ENCODE data around the gene MED20.

The MED20 gene

GRCh38 chr6:41941280-41942066 lies 20.5 kb upstream of the MED20 start, which contains the start of gene CCND3:
Gene CCND3 (minus strand): TSS chr6:41941808. CDS start chr6:41941649, 159 bp downstream.
- DNase-seq (ENCODE audit: low read depth) = peak; percentile 74

GRCh38 chr6:41940759-41941279 lies 19.9 kb upstream of the MED20 start:
- peak; percentile 29 for DNase-seq (ENCODE audit: low read depth)

- DNase-seq (ENCODE audit: low read depth) = no peak
These were observed 19.2 kb upstream of the MED20 start for GRCh38 chr6:41939848-41940758.

GRCh38 chr6:41939176-41939847 lies 18.4 kb upstream of the MED20 start:
- no peak for DNase-seq (ENCODE audit: low read depth)

GRCh38 chr6:41938590-41939175 lies 17.7 kb upstream of the MED20 start:
- no peak for DNase-seq (ENCODE audit: low read depth)

- DNase-seq (ENCODE audit: low read depth) = no peak
These were observed 17.1 kb upstream of the MED20 start for GRCh38 chr6:41937861-41938574.

- no peak for DNase-seq (ENCODE audit: low read depth)
These were observed 16.5 kb upstream of the MED20 start for GRCh38 chr6:41937472-41937860.

GRCh38 chr6:41936073-41936837 lies 15.3 kb upstream of the MED20 start:
- no peak for DNase-seq (ENCODE audit: low read depth)

- no peak for DNase-seq (ENCODE audit: low read depth)
These were observed 14.7 kb upstream of the MED20 start for GRCh38 chr6:41935685-41936072.

- DNase-seq (ENCODE audit: low read depth) = no peak
These were observed 14.2 kb upstream of the MED20 start for GRCh38 chr6:41935193-41935574.

- DNase-seq (ENCODE audit: low read depth) = no peak
These were observed 13.6 kb upstream of the MED20 start for GRCh38 chr6:41934278-41935192.

GRCh38 chr6:41932378-41932777 lies 11.4 kb upstream of the MED20 start:
- no peak for DNase-seq (ENCODE audit: low read depth)

- DNase-seq (ENCODE audit: low read depth) = no peak
These were observed 10.9 kb upstream of the MED20 start for GRCh38 chr6:41931792-41932191.

GRCh38 chr6:41929924-41930323 lies 9.0 kb upstream of the MED20 start:
- DNase-seq (ENCODE audit: low read depth) = no peak

- no peak for DNase-seq (ENCODE audit: low read depth)
These were observed 6.3 kb upstream of the MED20 start for GRCh38 chr6:41927253-41927652.

- no peak for DNase-seq (ENCODE audit: low read depth)
These were observed 1.2 kb upstream of the MED20 start for GRCh38 chr6:41922154-41922553.

GRCh38 chr6:41921712-41921998 lies 716 bp upstream of the MED20 start:
- DNase-seq (ENCODE audit: low read depth) = no peak

GRCh38 chr6:41917528-41917927 lies 3.4 kb downstream of the MED20 start:
- DNase-seq (ENCODE audit: low read depth) = no peak

GRCh38 chr6:41914869-41915530 lies 5.9 kb downstream of the MED20 start:
- DNase-seq (ENCODE audit: low read depth) = no peak

All from stimulated activated CD4-positive, alpha-beta T cell treated with anti-CD3 and anti-CD28 coated beads, Interleukin-2, amount 100 ng/mL, for 4 hours (primary cell).